HCT116 (cell line): ENCODE data around the gene NASP. TPM values are rescaled to one million over a fixed set of nuclear protein-coding genes. Genes with fewer than 3 reads are reported as not detected.

Experiments used
- ATAC-seq: fragments of 200-7000 bp; cut with Tn5 transposase; 2 replicates; pipeline ENCODE4 v1.9.1; 2020; ENCODE audit warnings: mild to moderate bottlenecking, moderate library complexity
- BruUV-seq: library from RNA; stranded (reverse); fragments of 400-500 nt; replicated peaks from 2 replicates; lab custom pipeline; 2021; lab: Mats Ljungman, UMichigan
- CTCF ChIA-PET: fragments of 300-600 bp; sonication (Branson Sonifier 250); formaldehyde crosslinking; loops from one replicate; lab custom pipeline; 2021; ENCODE audit warnings: antibody characterized with exemption; lab: Charles Lee
- POLR2A ChIA-PET: fragments of 300-600, 350-600 bp; sonication (Branson Sonifier 250); formaldehyde crosslinking; loops from one replicate; lab custom pipeline; 2021; ENCODE audit warnings: antibody characterized with exemption; lab: Charles Lee
- RAD21 ChIA-PET, 2 experiments: fragments of 300-600 bp; sonication (Branson Sonifier 250); formaldehyde crosslinking; loops; one replicate each; lab custom pipeline; 2023; ENCODE audit warnings: low total read pairs in 2 of 2; ENCODE audit not compliant: uncharacterized antibody in 2 of 2, unreplicated experiment in 2 of 2, low non-redundant PET in 1 of 2; lab: Charles Lee
- DNase-seq: peaks from one replicate; pipeline ENCODE4 v3.0.0-alpha.2; 2010; ENCODE audit warnings: low read depth, low spot score
- H2AFZ ChIP-seq: fragments of 200-600 bp; shearing (Covaris generic), sonication (generic); 2 replicates; pipeline ENCODE4 v1.6.1; 2017; ENCODE audit warnings: low read depth, mixed run types, mixed read lengths, antibody characterized with exemption, low read length; ENCODE audit not compliant: poor library complexity, severe bottlenecking
- H3K27ac ChIP-seq: 2 replicates; pipeline ENCODE4 v1.5.1; 2012; ENCODE audit warnings: low read depth, low read length
- H3K27me3 ChIP-seq: fragments of 200-600 bp; sonication (generic); 2 replicates; pipeline ENCODE4 v1.6.1; 2016; ENCODE audit warnings: mixed run types, low read length, mixed read lengths; ENCODE audit not compliant: insufficient read depth
- H3K36me3 ChIP-seq, 2 experiments: fragments of 200-500 bp in 1 of 2; fragments of 200-600 bp in 1 of 2; sonication (Bioruptor generic) in 1 of 2; sonication (generic) in 1 of 2; 2 replicates each; pipeline versions ENCODE4 v1.5.1 to v1.6.1; 2014 to 2016; ENCODE audit warnings: low read length in 2 of 2, inconsistent platforms in 1 of 2, mixed read lengths in 1 of 2, mixed run types in 1 of 2; ENCODE audit not compliant: insufficient read depth in 2 of 2, control insufficient read depth in 1 of 2
- H3K4me1 ChIP-seq, 2 experiments: fragments of 200-600 bp in 1 of 2; sonication (generic) in 1 of 2; 2 replicates each; pipeline versions ENCODE4 v1.5.1 to v1.6.1; 2012 to 2017; ENCODE audit warnings: low read length in 2 of 2, inconsistent platforms in 1 of 2, mild to moderate bottlenecking in 1 of 2, mixed read lengths in 1 of 2, mixed run types in 1 of 2, moderate library complexity in 1 of 2; ENCODE audit not compliant: insufficient read depth in 2 of 2, control insufficient read depth in 1 of 2
- H3K4me2 ChIP-seq: fragments of 200-600 bp; sonication (generic); 2 replicates; pipeline ENCODE4 v1.6.1; 2017; ENCODE audit warnings: mixed run types, low read length, mixed read lengths
- H3K4me3 ChIP-seq, 2 experiments: fragments of 200-600 bp in 1 of 2; sonication (generic) in 1 of 2; replicated peaks in 1 of 2; 2 replicates each; pipeline ENCODE4 v1.5.1; 2011 to 2016; ENCODE audit warnings: low read length in 2 of 2, control low read depth in 1 of 2, low read depth in 1 of 2, mild to moderate bottlenecking in 1 of 2, mixed read lengths in 1 of 2, mixed run types in 1 of 2
- H3K79me2 ChIP-seq: fragments of 200-600 bp; sonication (generic); 2 replicates; pipeline ENCODE4 v1.6.1; 2017; ENCODE audit warnings: mild to moderate bottlenecking, mixed run types, low read length, moderate library complexity, mixed read lengths; ENCODE audit not compliant: insufficient read depth
- H3K9ac ChIP-seq: fragments of 200-600 bp; sonication (generic); 2 replicates; pipeline ENCODE4 v1.6.1; 2016; ENCODE audit warnings: low read length, mixed read lengths
- H3K9me2 ChIP-seq: fragments of 200-600 bp; sonication (generic), shearing (Covaris generic); 2 replicates; pipeline ENCODE4 v1.6.1; 2017; ENCODE audit warnings: mixed run types, mild to moderate bottlenecking, moderate library complexity; ENCODE audit not compliant: insufficient read depth
- H3K9me3 ChIP-seq, 2 experiments: fragments of 200-500 bp in 1 of 2; fragments of 200-600 bp in 1 of 2; sonication (Bioruptor generic) in 1 of 2; sonication (generic) in 1 of 2; 2 replicates each; pipeline ENCODE4 v1.6.1; 2014 to 2017; ENCODE audit warnings: low read length in 2 of 2, mixed read lengths in 2 of 2, inconsistent platforms in 1 of 2, low read depth in 1 of 2, mild to moderate bottlenecking in 1 of 2, mixed run types in 1 of 2, moderate library complexity in 1 of 2; ENCODE audit not compliant: control insufficient read depth in 1 of 2, insufficient read depth in 1 of 2
- H4K20me1 ChIP-seq: fragments of 200-600 bp; sonication (generic), shearing (Covaris generic); 2 replicates; pipeline ENCODE4 v1.6.1; 2017; ENCODE audit warnings: mixed run types, mild to moderate bottlenecking, moderate library complexity; ENCODE audit not compliant: insufficient read depth
- ATF3 ChIP-seq: IDR thresholded peaks from 2 replicates; pipeline ENCODE4 v1.6.1; 2012
- CBX3 ChIP-seq: IDR thresholded peaks from 2 replicates; pipeline ENCODE4 v1.6.1; 2012; ENCODE audit warnings: low read depth
- CEBPB ChIP-seq: IDR thresholded peaks from 2 replicates; pipeline ENCODE4 v1.6.1; 2012; ENCODE audit warnings: low read depth
- EGR1 ChIP-seq: IDR thresholded peaks from 2 replicates; pipeline ENCODE4 v1.6.1; 2012; ENCODE audit warnings: low read depth
- ELF1 ChIP-seq: IDR thresholded peaks from 2 replicates; pipeline ENCODE4 v1.6.1; 2012; ENCODE audit warnings: low read depth, borderline replicate concordance
- EZH2 ChIP-seq: fragments of 200-600 bp; sonication (generic); IDR thresholded peaks from 2 replicates; pipeline ENCODE4 v1.6.1; 2017; ENCODE audit warnings: antibody characterized with exemption, mixed run types
- EZH2phosphoT487 ChIP-seq: fragments of 200-600 bp; IDR thresholded peaks from 2 replicates; pipeline ENCODE4 v1.6.1; 2018; ENCODE audit warnings: antibody characterized with exemption, borderline replicate concordance
- FOSL1 ChIP-seq: IDR thresholded peaks from 2 replicates; pipeline ENCODE4 v1.6.1; 2012; ENCODE audit warnings: low read depth
- JUND ChIP-seq: IDR thresholded peaks from 2 replicates; pipeline ENCODE4 v1.6.1; 2012
- MAX ChIP-seq: IDR thresholded peaks from 2 replicates; pipeline ENCODE4 v1.6.1; 2012
- POLR2A ChIP-seq: IDR thresholded peaks from 2 replicates; pipeline ENCODE4 v1.7.0; 2011; ENCODE audit warnings: borderline replicate concordance; ENCODE audit not compliant: insufficient read depth, insufficient read length; ENCODE audit errors: extremely low read depth
- POLR2AphosphoS5 ChIP-seq: IDR thresholded peaks from 2 replicates; pipeline ENCODE4 v1.6.1; 2011; ENCODE audit warnings: mild to moderate bottlenecking, low read depth, low read length, moderate library complexity
- RAD21 ChIP-seq: IDR thresholded peaks from 2 replicates; pipeline ENCODE4 v1.6.1; 2012; ENCODE audit warnings: low read depth, mild to moderate bottlenecking
- SIN3A ChIP-seq: IDR thresholded peaks from 2 replicates; pipeline ENCODE4 v1.6.1; 2012; ENCODE audit warnings: low read depth
- SRF ChIP-seq: IDR thresholded peaks from 2 replicates; pipeline ENCODE4 v1.6.1; 2012; ENCODE audit warnings: low read depth
- TCF7L2 ChIP-seq: IDR thresholded peaks from 2 replicates; pipeline ENCODE4 v1.7.0; 2011; ENCODE audit warnings: borderline replicate concordance, inconsistent platforms; ENCODE audit not compliant: insufficient read depth, insufficient read length; ENCODE audit errors: extremely low read depth
- YY1 ChIP-seq: IDR thresholded peaks from 2 replicates; pipeline ENCODE4 v1.6.1; 2011; ENCODE audit warnings: low read length, low read depth, moderate library complexity, mild to moderate bottlenecking; ENCODE audit not compliant: insufficient replicate concordance; ENCODE audit errors: extremely low read depth
- ZFX ChIP-seq: fragments of 450-650 bp; IDR thresholded peaks from 2 replicates; pipeline ENCODE4 v1.6.1; 2017
- ZNF274 ChIP-seq: fragments of 200-500 bp; sonication (Bioruptor generic); IDR thresholded peaks from 2 replicates; pipeline ENCODE4 v1.6.1; 2014; ENCODE audit warnings: mild to moderate bottlenecking, low read depth, low read length, inconsistent platforms
- intact Hi-C: fragments of 100-400 bp; cut with micrococcal nuclease; formaldehyde crosslinking; loops from 2 replicates; pipeline ENCODE4 v1.10.0; 2022
- total RNA-seq: library from RNA; stranded (reverse); gene quantifications from one replicate; pipeline ENCODE4 v1.2.1, GENCODE V29; 2021; ENCODE audit not compliant: unreplicated experiment
- TF ChIP-seq, protein P1 (sequence below), 3 experiments: fragments of 200-600 bp in 1 of 3; sonication (generic) in 1 of 3; IDR thresholded peaks in 2 of 3; conservative IDR thresholded peaks in 1 of 3; 2 replicates each; pipeline ENCODE4 v1.5.1; 2012 to 2017; ENCODE audit warnings: low read depth in 2 of 3, low read length in 2 of 3, antibody characterized with exemption in 1 of 3, borderline replicate concordance in 1 of 3, control low read depth in 1 of 3, mild to moderate bottlenecking in 1 of 3, mixed read lengths in 1 of 3, mixed run types in 1 of 3, moderate library complexity in 1 of 3; ENCODE audit not compliant: insufficient read depth in 1 of 3

NASP gene
- total RNA-seq, 1 experiment from 2014 or later = 185 TPM

- peaks cover 37 to 61% of the 10 kb centered on the region in 2 experiments for H3K36me3 ChIP-seq
- H3K9ac ChIP-seq = no peak overlapping the region
- ATAC-seq = no peak
- ChIA-PET RAD21 (no interaction called here), POLR2A (interaction anchor here (0.8 kb wide), 1 partner anchor 107 kb away, joined by 3 read pairs; the partner anchor contains the start of gene PRDX1), CTCF (interaction anchor here (0.6 kb wide), 1 partner anchor 289 kb away, joined by 4 read pairs; the partner anchor contains the start of genes MUTYH and TOE1)
- no peaks in the 10 kb centered on the region for H4K20me1 ChIP-seq
- H3K27ac ChIP-seq = no peak overlapping the region
- no peak for DNase-seq
- intact Hi-C loops = no loop called here
- no peaks in the 10 kb centered on the region for H3K27me3 ChIP-seq
- TF ChIP-seq ZNF274 (no peak), TCF7L2 (no peak), EGR1 (no peak), CEBPB (no peak), SIN3A (no peak), ATF3 (no peak), CBX3 (no peak), JUND (no peak), POLR2AphosphoS5 (no peak), POLR2A (no peak), EZH2 (no peak), EZH2phosphoT487 (no peak), FOSL1 (no peak), YY1 (no peak), ELF1 (no peak), ZFX (no peak), SRF (no peak), MAX (no peak), RAD21 (no peak)
- TF ChIP-seq, protein P1, sequence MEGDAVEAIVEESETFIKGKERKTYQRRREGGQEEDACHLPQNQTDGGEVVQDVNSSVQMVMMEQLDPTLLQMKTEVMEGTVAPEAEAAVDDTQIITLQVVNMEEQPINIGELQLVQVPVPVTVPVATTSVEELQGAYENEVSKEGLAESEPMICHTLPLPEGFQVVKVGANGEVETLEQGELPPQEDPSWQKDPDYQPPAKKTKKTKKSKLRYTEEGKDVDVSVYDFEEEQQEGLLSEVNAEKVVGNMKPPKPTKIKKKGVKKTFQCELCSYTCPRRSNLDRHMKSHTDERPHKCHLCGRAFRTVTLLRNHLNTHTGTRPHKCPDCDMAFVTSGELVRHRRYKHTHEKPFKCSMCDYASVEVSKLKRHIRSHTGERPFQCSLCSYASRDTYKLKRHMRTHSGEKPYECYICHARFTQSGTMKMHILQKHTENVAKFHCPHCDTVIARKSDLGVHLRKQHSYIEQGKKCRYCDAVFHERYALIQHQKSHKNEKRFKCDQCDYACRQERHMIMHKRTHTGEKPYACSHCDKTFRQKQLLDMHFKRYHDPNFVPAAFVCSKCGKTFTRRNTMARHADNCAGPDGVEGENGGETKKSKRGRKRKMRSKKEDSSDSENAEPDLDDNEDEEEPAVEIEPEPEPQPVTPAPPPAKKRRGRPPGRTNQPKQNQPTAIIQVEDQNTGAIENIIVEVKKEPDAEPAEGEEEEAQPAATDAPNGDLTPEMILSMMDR (IDR thresholded peaks at IDR 0.05 in 2 of 3, conservative IDR thresholded peaks at IDR 0.05 in 1 of 3; ENCODE audit: borderline replicate concordance in 1 of 3, insufficient read depth in 1 of 3, low read depth in 2 of 3, low read length in 2 of 3) = no peak
- H2AFZ ChIP-seq = no peak overlapping the region
- H3K4me2 ChIP-seq = no peak overlapping the region
- no TSS peak for BruUV-seq
- no peak overlapping the region for H3K4me3 ChIP-seq
- H3K4me1 ChIP-seq = no peaks in the 10 kb centered on the region
- no peaks in the 10 kb centered on the region for H3K9me3 ChIP-seq
- no peaks in the 10 kb centered on the region for H3K79me2 ChIP-seq
- no peaks in the 10 kb centered on the region for H3K9me2 ChIP-seq
These were observed 45.2 kb downstream of the NASP start for GRCh38 chr1:45629035-45629434.
